IMR-90 (cell line): ENCODE data around the gene SLC15A1. TPM values are rescaled to one million over a fixed set of nuclear protein-coding genes. Genes with fewer than 3 reads are reported as not detected.

Experiments used
- ATAC-seq: fragments of 200-7000 bp; cut with Tn5 transposase; 2 replicates; pipeline ENCODE4 v1.9.1; 2020; ENCODE audit warnings: low read depth, mild to moderate bottlenecking, moderate library complexity
- BruUV-seq: library from RNA; stranded (reverse); fragments of 400-500 nt; replicated peaks from 2 replicates; lab custom pipeline; 2021; lab: Mats Ljungman, UMichigan
- CTCF ChIA-PET: fragments of 300-600 bp; formaldehyde crosslinking; extraction: SDS; loops from one replicate; lab custom pipeline; 2021; ENCODE audit warnings: antibody characterized with exemption; lab: Yijun Ruan, JAX
- POLR2A ChIA-PET: fragments of 300-600 bp; sonication (Branson Sonifier 250); formaldehyde crosslinking; loops from one replicate; lab custom pipeline; 2022; ENCODE audit warnings: antibody characterized with exemption; ENCODE audit not compliant: unreplicated experiment; lab: Charles Lee
- DNase-seq: peaks from one replicate; pipeline ENCODE4 v3.0.0; 2013
- H2AFZ ChIP-seq: replicated peaks from 2 replicates; pipeline ENCODE3; 2013; ENCODE audit warnings: low read length, mild to moderate bottlenecking; ENCODE audit not compliant: poor library complexity
- H2AK5ac ChIP-seq: 2 replicates; pipeline ENCODE4 v1.6.1; 2013; ENCODE audit warnings: low read depth, low read length, inconsistent platforms
- H2AK9ac ChIP-seq: replicated peaks from 2 replicates; pipeline ENCODE3; 2013; ENCODE audit warnings: mild to moderate bottlenecking, low read depth, low read length, moderate library complexity; ENCODE audit not compliant: poor library complexity
- H2BK120ac ChIP-seq: 2 replicates; pipeline ENCODE4 v1.6.1; 2013; ENCODE audit warnings: low read depth, low read length, inconsistent platforms
- H2BK15ac ChIP-seq: 3 replicates; pipeline ENCODE4 v1.6.1; 2013; ENCODE audit warnings: low read depth, low read length, inconsistent platforms
- H2BK20ac ChIP-seq: 2 replicates; pipeline ENCODE4 v1.6.1; 2013; ENCODE audit warnings: low read depth, mild to moderate bottlenecking, inconsistent platforms, low read length, moderate library complexity
- H2BK5ac ChIP-seq: 2 replicates; pipeline ENCODE4 v1.6.1; 2013; ENCODE audit warnings: mild to moderate bottlenecking, low read depth, low read length, inconsistent platforms; ENCODE audit not compliant: poor library complexity, severe bottlenecking
- H3K14ac ChIP-seq: replicated peaks from 2 replicates; pipeline ENCODE4 v1.6.1; 2013; ENCODE audit warnings: low read depth, low read length, inconsistent platforms
- H3K18ac ChIP-seq: 2 replicates; pipeline ENCODE4 v1.6.1; 2013; ENCODE audit warnings: low read depth, low read length, control low read depth
- H3K23ac ChIP-seq: 2 replicates; pipeline ENCODE4 v1.6.1; 2013; ENCODE audit warnings: low read depth, low read length, inconsistent platforms
- H3K27ac ChIP-seq: 2 replicates; pipeline ENCODE4 v1.5.1; 2013; ENCODE audit warnings: mild to moderate bottlenecking, control low read depth, low read length; ENCODE audit not compliant: insufficient read depth
- H3K27me3 ChIP-seq: 2 replicates; pipeline ENCODE4 v1.6.1; 2013; ENCODE audit warnings: low read length; ENCODE audit not compliant: control insufficient read depth, insufficient read depth
- H3K36me3 ChIP-seq: 2 replicates; pipeline ENCODE4 v1.6.1; 2013; ENCODE audit warnings: low read length, mixed read lengths; ENCODE audit not compliant: control insufficient read depth, insufficient read depth
- H3K4ac ChIP-seq: 2 replicates; pipeline ENCODE4 v1.6.1; 2013; ENCODE audit warnings: low read depth, low read length, inconsistent platforms
- H3K4me1 ChIP-seq: 2 replicates; pipeline ENCODE4 v1.6.1; 2013; ENCODE audit warnings: low read length, mixed read lengths; ENCODE audit not compliant: control insufficient read depth, insufficient read depth
- H3K4me2 ChIP-seq: 2 replicates; pipeline ENCODE4 v1.6.1; 2013; ENCODE audit warnings: low read depth, mild to moderate bottlenecking, control low read depth, low read length, moderate library complexity
- H3K4me3 ChIP-seq: 2 replicates; pipeline ENCODE4 v1.5.1; 2013; ENCODE audit warnings: low read depth, mild to moderate bottlenecking, control low read depth, low read length, moderate library complexity; ENCODE audit not compliant: insufficient read depth
- H3K56ac ChIP-seq: 2 replicates; pipeline ENCODE4 v1.6.1; 2013; ENCODE audit warnings: low read length, inconsistent platforms; ENCODE audit not compliant: insufficient read depth; ENCODE audit errors: extremely low read depth
- H3K79me1 ChIP-seq, 2 experiments: 2 replicates each; pipeline ENCODE4 v1.6.1; 2013; ENCODE audit warnings: low read length in 2 of 2, inconsistent platforms in 1 of 2, low read depth in 1 of 2
- H3K9ac ChIP-seq: 2 replicates; pipeline ENCODE4 v1.6.1; 2013; ENCODE audit warnings: low read depth, low read length, control low read depth
- H3K9me1 ChIP-seq: 2 replicates; pipeline ENCODE4 v1.6.1; 2013; ENCODE audit warnings: low read length, inconsistent platforms; ENCODE audit not compliant: insufficient read depth
- H3K9me3 ChIP-seq: 2 replicates; pipeline ENCODE4 v1.6.1; 2013; ENCODE audit warnings: low read length; ENCODE audit not compliant: control insufficient read depth, insufficient read depth
- H4K20me1 ChIP-seq: 2 replicates; pipeline ENCODE4 v1.6.1; 2013; ENCODE audit warnings: low read length, inconsistent platforms; ENCODE audit not compliant: insufficient read depth
- H4K5ac ChIP-seq: 2 replicates; pipeline ENCODE4 v1.6.1; 2013; ENCODE audit warnings: mild to moderate bottlenecking, low read depth, low read length, control low read depth
- H4K8ac ChIP-seq, 2 experiments: 2 replicates each; pipeline ENCODE4 v1.6.1; 2013; ENCODE audit warnings: low read depth in 2 of 2, low read length in 2 of 2, control low read depth in 1 of 2, inconsistent platforms in 1 of 2
- H4K91ac ChIP-seq: 2 replicates; pipeline ENCODE4 v1.6.1; 2013; ENCODE audit warnings: low read depth, low read length, inconsistent platforms; ENCODE audit not compliant: insufficient read depth
- MXI1 ChIP-seq: IDR thresholded peaks from 2 replicates; pipeline ENCODE4 v1.6.1; 2012; ENCODE audit warnings: low read depth, mild to moderate bottlenecking, low read length, moderate library complexity, borderline replicate concordance
- RFX5 ChIP-seq: IDR thresholded peaks from 2 replicates; pipeline ENCODE4 v1.8.0; 2012; ENCODE audit warnings: low read depth, mild to moderate bottlenecking, low read length, moderate library complexity
- USF2 ChIP-seq: fragments of 150-350 bp; IDR thresholded peaks from 2 replicates; pipeline ENCODE4 v1.6.1; 2017; ENCODE audit warnings: mild to moderate bottlenecking, antibody characterized with exemption, low read length, low read depth
- WGBS, 2 experiments: methylation state at CpG; one replicate each; pipeline versions ENCODE4 v1.1.5 to v1.1.7; 2013; ENCODE audit warnings: missing lambda C conversion rate in 2 of 2; ENCODE audit not compliant: insufficient read length in 1 of 2; ENCODE audit errors: extremely low coverage in 2 of 2; 5-methylcytosine and 5-hydroxymethylcytosine counted together
- dilution Hi-C: fragments of 300-500 bp; cut with HindIII; formaldehyde crosslinking; loops from one replicate; pipeline ENCODE4 v1.14.3; 2018; ENCODE audit warnings: low sequenced_read_pairs; ENCODE audit not compliant: unreplicated experiment
- in situ Hi-C: fragments of 300-500 bp; cut with MboI; formaldehyde crosslinking; loops from 3 replicates; pipeline ENCODE4 v1.14.3; 2019; ENCODE audit warnings: low sequenced_read_pairs, inconsistent platforms, mixed read lengths
- intact Hi-C: fragments of 100-400 bp; cut with micrococcal nuclease; formaldehyde crosslinking; loops from 2 replicates; pipeline ENCODE4 v1.10.0; 2022
- polyA plus RNA-seq, 3 experiments: library from polyadenylated mRNA; depleted of rRNA; stranded (reverse); fragments of >200 nt; gene quantifications; 2 replicates each; pipeline ENCODE4 v1.2.3, GENCODE V29; 2012; ENCODE audit warnings: low replicate concordance in 1 of 3
- total RNA-seq: library from RNA; depleted of rRNA; stranded (reverse); fragments of >200 nt; gene quantifications from 2 replicates; pipeline ENCODE4 v1.2.3, GENCODE V29; 2012

Gene SLC15A1
- total and polyA plus RNA-seq, 2 of the 4 experiments (the other 2 are of a cell fraction), result not detected

- no peak overlapping the region for H3K4me2 ChIP-seq
- ATAC-seq (no peak), DNase-seq (no peak)
- H3K18ac ChIP-seq, result no peak overlapping the region
- intact Hi-C loops (no loop called here), dilution Hi-C loops (loop anchor here (25.0 kb wide), 1 partner anchor 194 kb away; no protein-coding TSS in a partner anchor), in situ Hi-C loops (loop anchor here (5.0 to 25.0 kb wide), 3 partner anchors 209 to 794 kb away; partner anchors contain the start of gene FARP1)
- peaks cover 2% of the 10 kb centered on the region; the same call in 1 of the 2 replicates for H3K27me3 ChIP-seq
- no peak overlapping the region for H3K23ac ChIP-seq
- no peaks in the 10 kb centered on the region for H3K9me1 ChIP-seq
- no peak overlapping the region for H2BK15ac ChIP-seq
- H2BK5ac ChIP-seq, result no peak overlapping the region
- no TSS peak for BruUV-seq
- no peak overlapping the region for H4K8ac ChIP-seq
- no peak overlapping the region for H4K91ac ChIP-seq
- H4K5ac ChIP-seq, result no peak overlapping the region
- H3K79me1 ChIP-seq, result no peaks in the 10 kb centered on the region
- ChIA-PET POLR2A (no interaction called here), CTCF (no interaction called here)
- no peaks in the 10 kb centered on the region for H4K20me1 ChIP-seq
- H3K9me3 ChIP-seq, result no peaks in the 10 kb centered on the region
- no peak overlapping the region for H2BK20ac ChIP-seq
- no peak overlapping the region for H2AFZ ChIP-seq
- H3K36me3 ChIP-seq, result no peaks in the 10 kb centered on the region
- no peaks in the 10 kb centered on the region for H3K4me1 ChIP-seq
- no peak overlapping the region for H2BK120ac ChIP-seq
- no peak overlapping the region for H2AK9ac ChIP-seq
- no peak overlapping the region for H3K4ac ChIP-seq
- TF ChIP-seq RFX5, result no peak
- TF ChIP-seq MXI1, result no peak
- TF ChIP-seq USF2, result no peak
- 100% methylated on average over 3 of the region's 3 CpGs; no CpG with 5 or more reads in 1 of the 2 experiments for WGBS, 2 experiments
- H2AK5ac ChIP-seq, result no peak overlapping the region
- no peak overlapping the region for H3K56ac ChIP-seq
- H3K27ac ChIP-seq, result no peak overlapping the region
- no peak overlapping the region for H3K14ac ChIP-seq
- H3K9ac ChIP-seq, result no peak overlapping the region
- H3K4me3 ChIP-seq, result no peak overlapping the region
Measured at GRCh38 chr13:98656223-98656622, 96.2 kb downstream of the SLC15A1 start.
